K562 (cell line): ENCODE results near the gene VWA1. TPM values are rescaled to one million over a fixed set of nuclear protein-coding genes. Genes with fewer than 3 reads are reported as not detected.

Experiments used
- CTBP1 ChIP-seq: fragments of 450-650 bp; IDR thresholded peaks from 2 replicates; pipeline ENCODE4 v1.6.1; 2016; ENCODE audit warnings: borderline replicate concordance
- ETS2 ChIP-seq: IDR thresholded peaks from 2 replicates; pipeline ENCODE4 v1.6.1; 2016; ENCODE audit warnings: borderline replicate concordance, missing genetic modification characterization, mild to moderate bottlenecking, moderate library complexity, missing compliant biosample characterization; ENCODE audit not compliant: poor library complexity, severe bottlenecking
- GATAD2B ChIP-seq: fragments of 450-650 bp; IDR thresholded peaks from 2 replicates; pipeline ENCODE4 v1.6.1; 2017; ENCODE audit warnings: mild to moderate bottlenecking, borderline replicate concordance
- KDM5B ChIP-seq: fragments of 200-600 bp; sonication (generic); IDR thresholded peaks from 2 replicates; pipeline ENCODE4 v1.6.1; 2012; ENCODE audit warnings: low read depth, mild to moderate bottlenecking, moderate library complexity, low read length, control low read depth, inconsistent platforms; ENCODE audit not compliant: insufficient replicate concordance
- KLF13 ChIP-seq: fragments of 450-650 bp; IDR thresholded peaks from 2 replicates; pipeline ENCODE4 v1.6.1; 2016; ENCODE audit warnings: missing genetic modification characterization, low read depth, mild to moderate bottlenecking, missing compliant biosample characterization, moderate library complexity, borderline replicate concordance
- NFRKB ChIP-seq: fragments of 450-650 bp; IDR thresholded peaks from 2 replicates; pipeline ENCODE4 v1.6.1; 2016; ENCODE audit warnings: low read depth
- REST ChIP-seq, 2 experiments: fragments of 450-650 bp; formaldehyde crosslinking in 1 of 2; IDR thresholded peaks; 2 replicates each; pipeline versions ENCODE4 v1.4.0 to v1.6.1; 2014 to 2020; ENCODE audit warnings: mild to moderate bottlenecking in 2 of 2, borderline replicate concordance in 1 of 2, low read depth in 1 of 2
- RREB1 ChIP-seq: fragments of 250-450 bp; sonication (Bioruptor Pico); IDR thresholded peaks from 2 replicates; pipeline ENCODE4 v1.4.0; 2020
- ZNF3 ChIP-seq: fragments of 250-450 bp; sonication (Bioruptor Pico); IDR thresholded peaks from 2 replicates; pipeline ENCODE4 v1.5.0; 2021; ENCODE audit warnings: mild to moderate bottlenecking, moderate library complexity
- ZNF707 ChIP-seq: fragments of 250-450 bp; sonication (Bioruptor Pico); conservative IDR thresholded peaks from 2 replicates; pipeline ENCODE4 v1.8.0; 2022; ENCODE audit warnings: inconsistent platforms, mild to moderate bottlenecking, moderate library complexity
- polyA plus RNA-seq, 8 experiments: library from polyadenylated mRNA; depleted of rRNA in 4 of 8; stranded (reverse) in 5 of 8; unstranded in 3 of 8; fragments of >200 nt; fragmentation: Nextera tagmentation in 2 of 8; fragmentation: Illumina TruSeq in 1 of 8; extraction: Ambion mirVana in 2 of 8; extraction: Trizol in 1 of 8; gene quantifications; 2 replicates each; pipeline versions ENCODE4 v1.2.1 to v1.2.3, GENCODE V29; 2011 to 2014; ENCODE audit warnings: inconsistent platforms in 1 of 8, missing spikeins in 1 of 8
- total RNA-seq, 7 experiments: library from RNA; depleted of rRNA in 6 of 7; stranded (reverse); fragments of >200 nt in 6 of 7; fragmentation: Illumina TruSeq in 2 of 7; extraction: Trizol in 2 of 7; gene quantifications; 2 replicates each; pipeline versions ENCODE4 v1.2.1 to v1.2.3, GENCODE V29; 2011 to 2021; ENCODE audit warnings: low replicate concordance in 1 of 7
- TF ChIP-seq, protein P1 (sequence below): sonication (generic); formaldehyde crosslinking; IDR thresholded peaks from 2 replicates; pipeline ENCODE4 v1.9.0; 2022; ENCODE audit warnings: mild to moderate bottlenecking, missing genetic modification reagents

VWA1 gene
- total and polyA plus RNA-seq, 9 of the 15 experiments (the other 6 are each of a cell fraction or from before 2014, with no cell fraction given): 0.01 to 6.4 (median 0.85) TPM

GRCh38 chr1:1435106-1435903 lies at the start of gene VWA1 (continued):
- TF ChIP-seq RREB1: 0 out of 2 replicates have a peak, but pooled peaks have one; percentile 20
- peak; percentile 86; the same call in 1 of the 2 replicates for TF ChIP-seq CTBP1
- no peak for TF ChIP-seq NFRKB
- TF ChIP-seq ZNF3 (CRISPR knock-in tag): no peak
- TF ChIP-seq REST (IDR thresholded peaks at IDR 0.05; ENCODE audit: borderline replicate concordance): no peak
- TF ChIP-seq REST (CRISPR knock-in tag; IDR thresholded peaks at IDR 0.05; ENCODE audit: low read depth): 0 out of 2 replicates have a peak, but pooled peaks have one; percentile 6
- no peak for TF ChIP-seq ETS2 (tag)
- peak; percentile 29 for TF ChIP-seq KDM5B
- TF ChIP-seq KLF13 (tag): peak; percentile 90
- TF ChIP-seq ZNF707: no peak
- TF ChIP-seq, protein P1, sequence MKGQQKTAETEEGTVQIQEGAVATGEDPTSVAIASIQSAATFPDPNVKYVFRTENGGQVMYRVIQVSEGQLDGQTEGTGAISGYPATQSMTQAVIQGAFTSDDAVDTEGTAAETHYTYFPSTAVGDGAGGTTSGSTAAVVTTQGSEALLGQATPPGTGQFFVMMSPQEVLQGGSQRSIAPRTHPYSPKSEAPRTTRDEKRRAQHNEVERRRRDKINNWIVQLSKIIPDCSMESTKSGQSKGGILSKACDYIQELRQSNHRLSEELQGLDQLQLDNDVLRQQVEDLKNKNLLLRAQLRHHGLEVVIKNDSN (CRISPR knock-in tag): no peak
- peak; percentile 79; the same call in 1 of the 2 replicates for TF ChIP-seq GATAD2B
